GM10847 (cell line): ENCODE data around the gene ZSCAN18.

ENCODE experiments used
- POLR2A ChIP-seq: IDR thresholded peaks from 2 replicates; pipeline ENCODE4 v1.6.1; 2011; ENCODE audit not compliant: insufficient read length; ENCODE audit errors: extremely low read depth

ZSCAN18 gene

DNA sequence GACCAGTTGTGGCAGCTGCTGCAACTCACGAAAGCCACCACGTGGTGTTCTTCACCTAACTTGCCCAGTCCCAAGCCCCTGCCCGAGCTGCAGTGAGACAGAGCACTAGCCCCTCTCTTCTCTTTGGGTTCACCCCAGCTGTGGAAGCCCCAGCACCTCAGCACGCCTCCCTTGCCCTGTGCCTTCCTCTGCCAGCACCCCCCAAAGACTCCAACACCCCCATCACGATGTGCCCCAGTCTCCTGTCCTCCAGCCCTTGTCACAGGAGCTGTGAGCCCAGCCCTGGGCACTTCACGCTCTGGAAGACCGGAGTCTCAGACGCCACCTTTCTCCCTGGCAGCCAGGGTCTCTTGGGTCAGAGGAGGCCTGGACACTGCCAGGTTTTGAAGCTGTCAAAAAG lies 41.2 kb downstream of the ZSCAN18 start:
- TF ChIP-seq POLR2A: no peak

DNA sequence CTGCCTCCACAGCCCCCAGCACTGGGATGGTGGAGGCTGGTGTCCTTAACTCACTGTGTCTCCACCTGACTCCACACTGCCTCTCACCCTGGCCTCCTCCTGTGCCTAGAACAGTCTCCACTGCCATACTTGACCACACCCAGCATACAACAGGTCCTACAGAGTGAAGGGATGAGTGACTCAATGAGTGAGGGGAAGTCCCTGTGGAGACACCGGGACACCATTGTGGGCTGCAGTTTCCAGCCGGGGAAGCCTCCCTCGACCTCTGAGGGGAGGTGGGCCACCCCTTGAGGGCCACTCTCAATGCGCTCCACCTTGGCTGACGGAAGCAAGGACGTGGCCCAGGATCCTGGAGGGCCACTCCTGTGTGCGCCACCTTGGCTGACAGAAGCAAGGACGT lies 41.8 kb downstream of the ZSCAN18 start:
- no peak for TF ChIP-seq POLR2A

DNA sequence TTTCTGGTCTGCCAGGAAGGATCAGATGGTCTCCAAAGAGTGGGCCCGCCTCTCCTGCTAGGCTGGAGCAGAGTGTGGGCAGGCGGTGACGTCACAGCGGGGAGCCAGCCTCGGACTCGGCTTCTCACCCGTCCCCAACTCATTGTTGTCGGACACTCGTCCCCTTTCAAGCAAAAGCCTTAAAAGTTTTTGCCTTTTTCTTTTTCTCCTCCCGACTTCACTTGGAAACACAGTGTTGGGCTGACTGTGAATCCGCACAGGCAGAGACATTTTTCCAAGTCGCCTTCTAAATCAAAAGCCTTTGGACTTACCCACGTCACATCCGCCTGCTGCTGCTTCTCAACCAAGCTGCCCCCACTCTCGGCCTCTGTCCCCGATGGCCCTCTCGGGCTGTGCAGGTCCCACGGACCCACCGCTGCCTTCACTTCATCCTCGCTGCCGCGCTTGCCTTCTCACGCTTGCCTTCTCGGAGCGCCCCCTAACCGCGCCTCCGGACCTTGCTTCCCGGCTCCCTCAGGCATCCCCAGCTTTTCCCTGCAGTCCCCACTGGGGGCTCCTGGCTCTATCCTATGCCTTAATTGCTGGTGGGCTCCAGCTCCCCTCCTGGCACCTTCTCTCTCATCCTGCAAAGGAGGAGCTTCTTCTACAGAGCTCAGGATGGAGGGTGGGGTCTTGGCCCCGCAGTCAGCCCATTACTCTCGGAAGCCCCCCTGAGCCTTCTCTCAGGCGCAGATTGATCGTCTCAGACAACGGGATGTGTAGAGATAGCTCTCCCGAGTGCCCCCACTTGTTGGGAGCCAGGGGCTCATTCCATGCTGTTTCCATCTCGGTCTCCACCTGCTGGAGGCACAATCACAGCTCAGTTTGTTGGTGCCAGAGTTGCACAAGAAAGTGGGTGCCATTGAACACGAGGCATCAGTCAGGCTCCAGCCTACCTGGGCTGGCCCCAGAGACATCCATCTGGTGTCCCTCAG lies 42.8 kb downstream of the ZSCAN18 start:
- no peak for TF ChIP-seq POLR2A

DNA sequence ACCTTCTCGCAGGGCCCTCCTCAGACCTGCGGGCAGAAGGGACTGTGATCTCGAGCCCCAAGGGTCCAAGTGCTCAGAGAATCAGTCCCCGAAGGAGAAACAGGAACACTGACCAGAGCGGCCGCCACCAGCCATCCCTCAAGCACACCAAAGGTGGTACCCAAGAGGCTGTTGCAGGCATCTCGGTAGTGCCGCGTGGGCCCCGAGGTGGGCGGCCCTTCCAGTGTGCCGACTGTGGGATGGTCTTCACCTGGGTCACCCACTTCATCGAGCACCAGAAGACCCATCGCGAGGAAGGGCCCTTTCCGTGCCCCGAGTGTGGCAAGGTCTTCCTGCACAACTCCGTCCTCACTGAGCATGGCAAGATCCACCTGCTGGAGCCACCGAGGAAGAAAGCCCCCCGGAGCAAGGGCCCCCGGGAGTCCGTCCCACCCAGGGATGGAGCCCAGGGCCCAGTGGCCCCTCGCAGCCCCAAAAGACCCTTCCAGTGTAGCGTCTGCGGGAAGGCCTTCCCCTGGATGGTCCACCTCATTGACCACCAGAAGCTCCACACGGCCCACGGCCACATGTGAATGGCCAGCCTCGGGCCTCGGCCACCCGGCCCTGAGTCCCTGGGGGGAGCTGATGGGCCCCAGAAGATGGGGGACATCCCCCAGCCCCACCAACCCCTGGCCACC lies 44.4 kb downstream of the ZSCAN18 start:
- no peak for TF ChIP-seq POLR2A

DNA sequence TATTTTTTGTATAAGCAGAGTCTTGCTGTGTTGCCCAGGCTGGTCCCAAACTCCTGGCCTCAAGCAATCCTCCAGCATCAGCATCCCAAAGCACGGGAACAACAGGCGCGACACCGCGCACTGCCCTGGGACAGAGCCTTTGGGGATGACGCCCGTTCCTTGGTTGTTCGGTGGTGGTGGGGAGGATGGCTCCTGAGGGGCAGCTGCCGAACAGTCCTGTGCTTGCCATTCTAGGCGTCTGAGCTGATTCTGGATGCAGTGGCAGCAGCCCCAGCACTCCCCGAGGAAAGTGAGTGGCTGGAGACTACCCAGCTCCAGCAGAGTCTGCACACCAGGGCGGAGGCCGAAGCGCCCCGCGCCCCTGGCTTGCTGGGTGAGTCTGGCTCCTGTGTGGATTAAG lies 45.8 kb downstream of the ZSCAN18 start:
- TF ChIP-seq POLR2A: no peak

DNA sequence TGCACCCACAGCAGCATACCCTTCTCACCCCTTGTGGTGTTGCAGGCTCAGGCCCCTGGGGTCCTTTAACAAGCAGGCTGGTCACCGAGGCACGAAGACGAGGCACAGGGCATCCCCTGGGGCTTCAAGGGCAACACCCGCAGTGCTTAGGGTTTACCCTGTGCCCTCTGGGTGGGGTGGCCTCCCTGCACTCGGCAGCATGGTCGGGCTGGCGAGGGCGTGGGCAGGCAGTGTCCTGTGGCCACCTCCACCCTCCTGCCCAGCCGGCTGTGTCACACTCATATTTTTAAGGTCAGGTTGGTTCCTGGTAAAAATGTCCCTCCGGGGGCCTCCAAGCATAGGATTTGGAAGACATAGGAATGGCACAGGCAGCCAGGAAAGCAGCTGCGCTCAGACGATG lies 50.4 kb downstream of the ZSCAN18 start:
- no peak for TF ChIP-seq POLR2A

DNA sequence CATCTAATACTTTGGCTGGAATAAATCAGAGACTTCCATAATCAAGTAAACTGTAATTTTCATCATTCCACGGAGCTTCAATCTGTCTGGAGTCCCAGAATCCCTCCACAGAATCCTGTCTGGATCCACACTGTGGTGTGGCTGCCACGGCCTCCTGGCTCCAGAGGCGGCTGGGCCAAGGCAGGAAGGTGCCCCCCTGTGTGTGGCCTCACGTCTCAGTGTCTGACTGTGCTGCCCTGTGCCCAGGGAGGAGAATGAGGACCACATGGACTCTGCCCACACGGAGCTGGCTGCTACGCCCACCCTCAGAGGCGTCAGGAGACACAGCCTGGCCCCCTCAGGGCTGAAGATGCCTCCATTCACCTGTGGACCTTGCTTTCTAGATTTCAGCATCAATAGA lies 51.2 kb downstream of the ZSCAN18 start:
- TF ChIP-seq POLR2A: no peak

DNA sequence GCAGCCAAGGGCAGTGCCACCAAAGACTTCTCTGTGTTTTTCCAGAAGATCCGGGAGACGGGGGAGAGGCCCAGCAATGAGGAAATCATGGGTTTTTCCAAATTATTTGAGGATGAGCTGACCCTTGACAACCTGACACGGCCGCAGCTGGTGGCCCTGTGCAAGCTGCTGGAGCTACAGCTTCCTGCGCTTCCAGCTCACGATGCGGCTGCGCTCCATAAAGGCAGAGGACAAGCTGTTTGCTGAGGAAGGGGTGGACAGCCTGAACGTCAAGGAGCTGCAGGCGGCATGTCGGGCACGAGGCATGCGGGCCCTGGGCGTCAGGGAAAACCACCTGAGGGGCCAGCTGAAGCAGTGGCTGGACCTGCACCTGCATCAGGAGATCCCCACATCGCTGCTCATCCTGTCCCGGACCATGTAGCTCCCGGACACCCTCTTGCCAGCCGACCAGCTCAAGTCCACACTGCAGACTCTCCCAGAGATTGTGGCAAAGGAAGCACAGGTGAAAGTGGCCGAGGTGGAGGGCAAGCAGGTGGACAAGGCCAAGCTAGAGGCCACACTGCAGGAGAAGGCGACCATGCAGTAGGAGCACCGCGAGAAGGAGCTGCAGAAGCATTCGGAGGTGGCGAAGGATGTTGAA lies 52.5 kb downstream of the ZSCAN18 start:
- TF ChIP-seq POLR2A: no peak

DNA sequence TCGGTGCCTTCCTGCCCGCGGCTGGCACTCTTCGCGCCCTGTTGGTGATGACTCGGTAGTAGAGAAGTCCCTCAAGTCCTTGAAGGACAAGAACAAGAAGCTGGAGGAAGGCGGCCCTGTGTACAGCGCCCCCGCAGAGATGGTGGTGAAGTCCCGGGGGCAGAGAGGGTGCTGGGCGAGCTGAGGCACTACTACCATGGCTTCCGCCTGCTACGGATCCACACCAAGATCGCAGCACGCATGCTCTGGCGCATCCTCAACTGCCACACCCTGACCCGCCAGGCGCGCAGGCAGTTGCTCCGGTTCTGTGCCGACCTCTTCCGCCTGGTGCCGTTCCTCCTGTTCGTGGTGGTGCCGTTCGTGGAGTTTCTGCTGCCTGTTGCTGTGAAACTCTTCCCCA lies 53.1 kb downstream of the ZSCAN18 start:
- no peak for TF ChIP-seq POLR2A

DNA sequence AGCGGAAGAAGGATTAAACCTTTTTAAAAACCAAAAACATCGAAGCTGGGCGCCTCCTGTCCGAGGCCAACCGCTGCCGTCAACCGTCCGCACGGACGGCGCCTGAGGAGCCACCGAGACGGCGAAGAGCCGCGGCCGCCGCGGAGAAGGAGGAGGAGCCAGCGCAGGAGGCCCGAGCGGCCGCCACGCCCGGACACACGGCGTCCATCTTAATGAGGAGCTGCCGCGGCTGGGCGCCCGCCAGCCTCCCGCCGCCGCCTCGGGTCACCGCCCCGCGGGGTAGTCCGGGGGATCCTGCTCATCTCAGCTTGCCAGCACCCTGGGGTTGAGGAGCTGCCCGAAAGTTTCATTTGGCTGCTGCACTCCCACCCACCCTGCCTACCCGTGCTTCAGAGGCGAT lies 53.6 kb downstream of the ZSCAN18 start:
- TF ChIP-seq POLR2A: no peak

DNA sequence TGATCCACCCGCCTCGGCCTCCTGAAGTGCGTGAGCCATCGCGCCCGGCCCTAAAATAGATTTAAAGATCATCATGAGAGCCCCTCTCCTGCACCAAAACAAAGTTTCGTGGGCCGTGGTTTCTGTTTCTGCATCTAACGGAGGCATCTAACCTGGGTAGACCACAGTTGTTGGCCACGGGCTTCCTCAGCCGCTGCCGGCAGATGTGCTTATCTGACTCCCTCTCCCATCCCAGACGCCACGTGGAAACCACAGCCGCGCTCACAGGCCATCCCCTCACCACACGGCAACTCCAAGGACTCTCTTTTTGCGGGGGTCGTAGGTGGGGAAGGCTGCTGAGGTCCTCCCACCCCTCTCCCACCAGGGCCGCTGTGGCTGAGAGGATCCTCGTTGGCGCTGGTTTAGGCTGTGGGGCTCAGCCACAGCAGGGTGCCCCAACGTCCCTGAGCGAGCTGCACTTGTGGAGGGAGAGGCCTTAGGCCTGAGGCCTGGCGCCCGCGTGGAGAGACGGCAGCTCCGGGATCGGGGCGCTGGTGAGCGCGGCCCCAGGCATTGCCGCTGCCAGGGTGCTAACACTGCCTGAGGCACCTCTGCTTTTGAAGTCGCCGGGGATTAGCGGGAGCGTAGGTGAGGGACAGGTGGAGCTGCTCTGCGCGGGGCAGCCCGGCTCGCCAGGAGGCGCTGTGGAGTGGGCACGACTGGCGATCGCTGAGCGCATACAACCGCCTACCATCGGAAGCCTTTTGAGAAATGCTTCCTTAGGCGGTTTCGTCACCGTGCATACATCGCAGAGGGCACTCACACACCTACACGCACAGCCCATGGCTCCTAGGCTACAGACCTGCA lies 55.3 kb downstream of the ZSCAN18 start:
- no peak for TF ChIP-seq POLR2A

DNA sequence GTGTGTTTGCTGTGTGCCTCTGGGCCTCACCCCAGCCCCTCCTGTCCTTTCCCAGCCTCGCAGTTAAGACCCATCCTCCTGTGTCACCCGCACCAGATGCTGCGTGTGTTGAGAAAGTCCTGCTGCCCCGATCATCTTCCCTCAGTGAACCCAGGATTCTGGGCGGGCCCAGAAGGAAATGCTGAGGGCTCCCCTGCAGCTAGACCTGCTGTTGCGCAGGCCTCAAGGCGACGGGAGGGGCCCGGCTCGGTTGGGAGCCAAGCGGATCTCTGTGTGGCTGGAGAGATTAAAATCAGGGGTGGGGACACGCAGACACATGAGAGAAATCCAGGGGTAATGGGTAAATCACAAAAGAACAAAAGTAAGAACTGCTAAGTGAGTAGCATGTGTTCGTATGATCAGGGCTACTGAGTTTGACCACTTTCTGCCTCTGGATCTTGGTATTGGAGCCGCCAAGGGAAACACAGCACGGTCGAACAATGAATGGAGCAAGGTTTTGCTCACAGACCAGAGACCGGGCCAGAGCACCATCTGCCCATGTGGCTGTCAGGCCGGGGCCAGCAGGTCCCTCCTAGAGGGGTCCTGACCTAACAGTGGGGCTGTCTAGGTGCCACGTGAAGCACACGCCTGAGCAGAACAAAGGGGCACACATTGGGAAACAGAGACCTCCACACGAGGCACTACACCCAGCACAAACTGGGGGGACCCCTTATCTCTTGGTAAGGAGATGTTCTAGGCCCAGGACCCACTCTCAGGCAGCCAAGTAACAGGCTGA lies 57.1 kb downstream of the ZSCAN18 start:
- no peak for TF ChIP-seq POLR2A

DNA sequence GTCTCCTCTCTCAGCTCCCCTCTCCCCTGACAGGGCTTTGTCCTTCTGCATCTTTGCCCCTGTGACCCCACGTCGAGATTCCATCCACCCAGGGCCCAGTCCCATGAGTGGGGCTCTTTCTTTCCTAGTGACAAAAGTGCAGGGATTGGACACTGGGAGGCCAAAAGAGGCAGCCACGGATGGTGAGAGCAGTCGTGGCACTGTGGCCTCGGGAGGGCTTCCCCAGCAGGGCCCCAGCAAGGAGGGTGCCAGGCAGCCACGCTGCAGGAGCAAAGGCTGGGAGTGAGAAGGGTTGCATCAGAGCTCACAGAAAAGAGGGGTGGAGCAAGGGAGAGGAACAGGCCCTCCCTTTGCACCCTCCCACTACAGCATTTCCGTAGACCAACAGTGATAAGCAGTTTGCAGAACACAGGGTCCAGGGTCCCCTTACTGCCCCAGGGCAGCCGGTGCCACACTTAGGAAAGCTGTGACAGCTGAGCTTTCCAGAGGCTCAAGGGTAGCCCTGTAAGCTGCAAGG lies 59.3 kb downstream of the ZSCAN18 start:
- TF ChIP-seq POLR2A: no peak
